SU-DHL-6 (cell line): Measurements from ENCODE around the gene VENTX.

Source experiments
- H2AFZ ChIP-seq: fragments of 200-600 bp; sonication (generic); 2 replicates; pipeline ENCODE4 v1.6.1; 2014; ENCODE audit warnings: low read depth, mild to moderate bottlenecking, moderate library complexity, mixed read lengths, antibody characterized with exemption, low read length; ENCODE audit not compliant: severe bottlenecking
- H3F3A ChIP-seq: fragments of 200-600 bp; shearing (Covaris generic); 2 replicates; pipeline ENCODE4 v1.6.0; 2016; ENCODE audit warnings: antibody characterized with exemption, mild to moderate bottlenecking; ENCODE audit not compliant: insufficient read depth
- H3K27ac ChIP-seq: fragments of 200-600 bp; sonication (generic); 2 replicates; pipeline ENCODE4 v1.5.1; 2016; ENCODE audit warnings: low read depth, mild to moderate bottlenecking, low read length, moderate library complexity, mixed read lengths
- H3K27me3 ChIP-seq: fragments of 200-600 bp; sonication (generic), shearing (Covaris generic); 2 replicates; pipeline ENCODE4 v1.6.0; 2014; ENCODE audit warnings: mild to moderate bottlenecking, low read length
- H3K36me3 ChIP-seq: fragments of 200-600 bp; sonication (generic); 2 replicates; pipeline ENCODE4 v1.6.1; 2014; ENCODE audit warnings: mild to moderate bottlenecking, low read length, mixed read lengths
- H3K4me2 ChIP-seq: fragments of 300-600, 200-600 bp; shearing (Covaris generic), sonication (generic); 2 replicates; pipeline ENCODE4 v1.6.0; 2014; ENCODE audit warnings: low read length, low read depth, mild to moderate bottlenecking; ENCODE audit not compliant: poor library complexity, severe bottlenecking
- H3K4me3 ChIP-seq: fragments of 200-600 bp; sonication (generic); 2 replicates; pipeline ENCODE4 v1.5.1; 2014; ENCODE audit warnings: antibody characterized with exemption, low read length, mild to moderate bottlenecking, mixed read lengths; ENCODE audit not compliant: insufficient read depth, poor library complexity, severe bottlenecking
- H3K79me2 ChIP-seq: fragments of 200-600 bp; sonication (generic); 2 replicates; pipeline ENCODE4 v1.6.1; 2014; ENCODE audit warnings: mild to moderate bottlenecking, low read length, moderate library complexity; ENCODE audit not compliant: insufficient read depth
- H3K9ac ChIP-seq: fragments of 200-600 bp; sonication (generic); 2 replicates; pipeline ENCODE4 v1.7.0; 2014; ENCODE audit warnings: mild to moderate bottlenecking, low read length
- H3K9me2 ChIP-seq: fragments of 200-600 bp; sonication (generic); replicated peaks from 2 replicates; pipeline ENCODE4 v1.6.1; 2014; ENCODE audit warnings: low read length; ENCODE audit not compliant: insufficient read depth
- H3K9me3 ChIP-seq: fragments of 200-600 bp; sonication (generic); 2 replicates; pipeline ENCODE4 v1.6.1; 2014; ENCODE audit warnings: low read length, mixed read lengths; ENCODE audit not compliant: insufficient read depth
- H4K20me1 ChIP-seq: fragments of 200-600 bp; sonication (generic); 2 replicates; pipeline ENCODE4 v1.6.1; 2014; ENCODE audit warnings: low read depth, mild to moderate bottlenecking, antibody characterized with exemption, low read length, moderate library complexity, mixed read lengths
- CTCF ChIP-seq: fragments of 200-600 bp; sonication (generic); IDR thresholded peaks from one replicate; pipeline ENCODE4 v1.5.1; 2017; ENCODE audit warnings: antibody characterized with exemption, mild to moderate bottlenecking, low read length, moderate library complexity; ENCODE audit not compliant: insufficient read depth, poor library complexity, severe bottlenecking
- EZH2phosphoT487 ChIP-seq: fragments of 200-600 bp; sonication (generic), shearing (Covaris generic); conservative IDR thresholded peaks from 2 replicates; pipeline ENCODE4 v1.6.1; 2018; ENCODE audit warnings: mild to moderate bottlenecking, antibody characterized with exemption, low read length, moderate library complexity, mixed read lengths

VENTX gene

GRCh38 chr10:133207627-133208026 is 30.0 kb upstream of the VENTX start:
- no peak overlapping the region for H3K27ac ChIP-seq
- H3K4me3 ChIP-seq = no peak overlapping the region
- H3K4me2 ChIP-seq = no peak overlapping the region

GRCh38 chr10:133208466-133208865 is 29.2 kb upstream of the VENTX start:
- Histone ChIP-seq H3K9me3 (no peaks in the 10 kb centered on the region), H3K27ac (no peak overlapping the region)

More at GRCh38 chr10:133207627-133208026, 30.0 kb upstream of the VENTX start:
- TF ChIP-seq CTCF (no peak), EZH2phosphoT487 (no peak)
- Histone ChIP-seq H3K9me2 (no peaks in the 10 kb centered on the region), H3F3A (no peaks in the 10 kb centered on the region), H3K36me3 (no peaks in the 10 kb centered on the region), H3K9ac (no peak overlapping the region), H2AFZ (no peak overlapping the region), H3K79me2 (no peaks in the 10 kb centered on the region), H4K20me1 (no peaks in the 10 kb centered on the region), H3K9me3 (no peaks in the 10 kb centered on the region), H3K27me3 (no peaks in the 10 kb centered on the region)

GRCh38 chr10:133209117-133209516 is 28.5 kb upstream of the VENTX start:
- TF ChIP-seq EZH2phosphoT487 (no peak), CTCF (no peak)
- Histone ChIP-seq H3K4me2 (no peak overlapping the region), H3K79me2 (no peaks in the 10 kb centered on the region), H3K9ac (no peak overlapping the region), H3K4me3 (no peak overlapping the region), H3K9me3 (no peaks in the 10 kb centered on the region), H3K36me3 (no peaks in the 10 kb centered on the region), H3K9me2 (no peaks in the 10 kb centered on the region), H3K27me3 (no peaks in the 10 kb centered on the region), H3F3A (no peaks in the 10 kb centered on the region), H2AFZ (no peak overlapping the region), H3K27ac (no peak overlapping the region), H4K20me1 (no peaks in the 10 kb centered on the region)

More at GRCh38 chr10:133208466-133208865, 29.2 kb upstream of the VENTX start:
- Histone ChIP-seq H3F3A (no peaks in the 10 kb centered on the region), H3K4me2 (no peak overlapping the region), H4K20me1 (no peaks in the 10 kb centered on the region), H3K9ac (no peak overlapping the region), H3K27me3 (no peaks in the 10 kb centered on the region), H3K36me3 (no peaks in the 10 kb centered on the region), H3K9me2 (no peaks in the 10 kb centered on the region), H3K79me2 (no peaks in the 10 kb centered on the region), H2AFZ (no peak overlapping the region), H3K4me3 (no peak overlapping the region)
- TF ChIP-seq EZH2phosphoT487 (no peak), CTCF (no peak)

- no peaks in the 10 kb centered on the region for H3K27me3 ChIP-seq
- H4K20me1 ChIP-seq = no peaks in the 10 kb centered on the region
- TF ChIP-seq EZH2phosphoT487 = no peak
- no peak overlapping the region for H3K4me3 ChIP-seq
- H2AFZ ChIP-seq = no peak overlapping the region
- no peaks in the 10 kb centered on the region for H3F3A ChIP-seq
- H3K9me3 ChIP-seq = no peaks in the 10 kb centered on the region
- no peaks in the 10 kb centered on the region for H3K36me3 ChIP-seq
- no peaks in the 10 kb centered on the region for H3K79me2 ChIP-seq
- no peak overlapping the region for H3K9ac ChIP-seq
- no peak overlapping the region for H3K27ac ChIP-seq
- H3K4me2 ChIP-seq = no peak overlapping the region
- H3K9me2 ChIP-seq = no peaks in the 10 kb centered on the region
These were observed 28.0 kb upstream of the VENTX start for GRCh38 chr10:133209641-133210040.
